HG03280 (cell line): ENCODE measurements around the gene ASAP2.

Experiments used
- ATAC-seq: cut with Tn5 transposase; IDR thresholded peaks from one replicate; pipeline ENCODE4 v1.9.1; 2021; ENCODE audit warnings: mild to moderate bottlenecking, moderate library complexity; ENCODE audit not compliant: unreplicated experiment

Gene ASAP2

DNA sequence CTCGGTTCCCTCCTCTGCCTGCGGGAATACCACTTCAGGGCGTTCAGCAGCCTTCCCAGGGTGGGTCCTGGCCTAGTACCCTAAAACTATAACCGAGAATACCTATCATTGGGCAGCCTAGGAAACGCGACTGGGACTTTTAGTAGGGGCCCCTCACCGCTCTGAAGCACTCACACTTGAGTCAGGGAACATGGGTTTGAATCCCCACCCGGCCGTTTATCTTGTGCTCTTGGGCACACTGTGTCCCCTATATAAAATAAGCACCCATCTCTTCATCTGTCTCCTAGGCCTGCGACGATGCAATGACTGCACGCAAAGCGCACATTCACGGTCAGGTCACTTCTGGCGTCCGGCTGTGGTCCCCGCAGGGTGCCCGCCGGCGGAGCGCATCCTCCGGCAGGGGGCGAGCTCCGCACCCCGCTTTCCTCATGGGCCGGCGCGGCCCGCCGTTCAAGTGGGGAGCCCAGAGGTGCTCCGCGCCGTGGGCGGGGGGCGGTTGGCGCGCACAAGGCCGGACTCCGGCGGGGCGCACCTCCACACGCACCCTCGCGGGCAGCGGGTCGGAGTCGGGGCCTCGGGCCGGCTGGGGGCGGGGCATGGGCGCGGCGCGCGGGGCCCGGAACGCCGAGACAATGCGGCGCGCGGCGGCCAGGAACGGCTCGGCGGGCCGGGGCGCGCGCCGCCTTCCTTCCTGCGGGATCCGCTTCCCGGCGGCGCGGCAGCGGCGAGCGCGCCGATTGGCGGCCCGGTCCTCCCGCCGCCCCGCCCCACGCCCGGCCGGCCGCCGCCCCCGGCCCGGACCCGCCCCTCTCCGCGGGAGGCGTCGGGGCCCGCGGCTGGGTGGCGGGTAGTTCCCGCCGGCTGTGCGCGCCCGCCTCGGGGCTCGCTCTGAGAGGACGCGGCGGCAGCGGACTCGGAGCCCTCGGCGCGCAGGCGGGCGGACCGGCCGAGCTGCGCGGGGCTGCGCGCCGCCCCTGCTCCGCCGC lies at the start of gene ASAP2:
ASAP2 (plus strand) TSS at position 850 of the 986 bp plus-strand sequence. CDS start 293 bp downstream, outside the sequence.
- peak; percentile 69 for ATAC-seq

DNA sequence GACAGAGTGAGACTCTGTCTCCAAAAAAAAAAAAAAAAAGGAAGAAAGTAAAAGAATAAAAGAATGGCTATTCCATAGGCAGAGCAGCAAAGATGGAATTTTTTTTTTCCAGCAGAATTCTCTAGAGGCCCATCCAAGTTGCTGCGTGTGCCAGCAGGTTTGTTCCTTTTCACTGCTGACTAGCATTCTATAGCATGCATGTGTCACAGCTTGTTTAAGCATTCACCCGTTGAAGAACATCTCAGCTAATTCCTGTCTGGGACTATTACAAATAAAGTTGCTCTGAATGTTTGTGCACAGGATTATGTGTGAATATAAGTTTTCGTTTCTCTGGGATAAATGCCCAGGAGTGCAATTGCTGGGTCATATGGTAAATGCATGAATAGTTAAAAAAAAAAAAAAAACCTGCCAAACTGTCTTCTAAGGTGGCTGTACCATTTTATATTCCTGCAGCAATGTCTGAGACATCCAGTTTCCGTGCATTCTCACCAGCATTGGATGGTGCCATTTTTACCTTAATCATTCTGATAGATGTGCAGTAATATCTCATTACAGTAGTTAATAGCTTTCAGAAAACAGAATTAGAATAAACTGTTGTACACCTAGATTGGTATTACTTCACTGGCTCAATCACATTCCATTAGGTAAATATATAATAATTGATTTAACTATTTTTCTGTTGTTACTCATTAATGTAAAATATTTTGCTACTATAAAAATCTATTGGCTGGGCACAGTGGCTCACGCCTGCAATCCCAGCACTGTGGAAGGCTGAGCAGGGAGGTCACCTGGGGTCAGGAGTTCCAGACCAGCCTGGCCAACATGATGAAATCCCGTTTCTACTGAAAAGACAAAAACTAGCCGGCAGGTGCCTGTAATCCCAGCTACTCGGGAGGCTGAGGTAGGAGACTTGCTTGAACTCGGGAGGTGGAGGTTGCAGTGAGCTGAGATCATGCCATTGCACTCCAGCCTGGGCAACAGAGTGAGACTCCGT lies 47.5 kb upstream of the ASAP2 start:
- no peak for ATAC-seq

DNA sequence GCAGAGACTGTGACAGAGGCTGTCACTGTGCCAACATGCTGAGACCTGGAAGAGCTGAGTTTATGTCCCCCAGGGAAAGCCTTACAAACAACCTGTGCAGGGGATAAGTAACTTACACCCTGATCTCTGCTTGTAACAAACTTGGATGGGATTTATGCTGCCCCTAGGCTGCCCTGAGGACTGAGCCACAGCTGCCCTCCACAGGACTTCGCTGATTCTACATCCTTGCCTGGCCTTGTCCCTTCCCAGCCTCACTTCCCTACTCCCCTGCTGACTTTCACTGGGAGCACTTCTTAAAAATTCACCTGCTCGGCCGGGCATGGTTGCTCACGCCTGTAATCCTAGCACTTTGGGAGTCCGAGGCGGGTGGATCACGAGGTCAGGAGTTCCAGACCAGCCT lies 45.9 kb upstream of the ASAP2 start:
- no peak for ATAC-seq

DNA sequence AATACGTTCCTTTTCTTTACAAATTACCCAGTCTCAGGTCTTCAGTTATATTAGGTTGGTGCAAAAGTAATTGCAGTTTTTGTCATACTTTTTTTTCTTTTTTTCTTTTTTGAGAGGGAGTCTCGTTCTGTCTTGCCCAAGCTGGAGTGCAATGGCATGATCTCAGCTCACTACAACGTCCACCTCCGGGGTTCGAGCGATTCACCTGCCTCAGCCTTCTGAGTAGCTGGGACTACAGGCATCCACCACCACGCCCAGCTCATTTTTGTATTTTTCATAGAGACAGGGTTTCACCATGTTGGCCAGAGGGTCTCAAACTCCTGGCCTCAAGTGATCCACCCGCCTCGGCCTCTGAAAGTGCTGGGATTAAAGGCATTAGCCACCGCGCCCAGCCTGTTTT lies 43.8 kb upstream of the ASAP2 start:
- no peak for ATAC-seq

DNA sequence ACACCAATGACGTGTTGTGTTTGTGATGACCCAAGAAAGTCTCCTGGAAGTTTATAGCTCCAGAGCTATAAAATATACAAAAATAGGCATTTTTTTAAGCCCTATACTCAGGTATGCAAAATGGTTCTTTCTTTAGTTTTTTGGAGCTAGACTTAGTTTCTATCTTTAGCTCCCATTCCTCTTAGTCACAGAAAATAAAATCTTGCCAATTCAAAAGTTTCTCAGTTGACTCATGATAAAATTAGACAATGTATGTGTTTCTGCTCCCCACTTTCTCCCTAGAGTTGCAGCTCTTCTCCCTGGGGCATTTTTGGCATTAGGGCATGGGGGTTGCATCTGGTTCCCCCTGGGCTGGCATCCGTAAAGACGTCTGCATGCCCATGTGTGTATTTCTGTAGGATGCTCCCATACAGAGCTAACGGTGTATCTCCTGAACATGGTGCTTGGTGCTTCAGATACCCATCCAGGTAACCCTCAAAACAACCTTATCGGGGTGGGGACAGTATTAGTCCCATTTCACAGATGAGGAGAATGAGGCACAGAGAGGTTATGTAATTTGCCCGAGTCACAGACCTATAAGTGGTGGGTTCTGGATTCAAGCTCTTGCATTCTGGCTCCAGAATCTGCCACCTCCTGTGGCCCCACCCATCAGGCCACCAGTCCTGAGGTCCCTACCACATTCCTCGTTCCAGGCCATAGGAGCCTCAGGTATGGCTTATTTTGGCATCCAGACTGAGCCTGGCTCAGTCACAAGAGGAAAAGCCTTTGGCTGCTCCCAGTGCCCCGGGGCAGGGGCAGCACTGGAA lies 43.1 kb upstream of the ASAP2 start:
- no peak for ATAC-seq

DNA sequence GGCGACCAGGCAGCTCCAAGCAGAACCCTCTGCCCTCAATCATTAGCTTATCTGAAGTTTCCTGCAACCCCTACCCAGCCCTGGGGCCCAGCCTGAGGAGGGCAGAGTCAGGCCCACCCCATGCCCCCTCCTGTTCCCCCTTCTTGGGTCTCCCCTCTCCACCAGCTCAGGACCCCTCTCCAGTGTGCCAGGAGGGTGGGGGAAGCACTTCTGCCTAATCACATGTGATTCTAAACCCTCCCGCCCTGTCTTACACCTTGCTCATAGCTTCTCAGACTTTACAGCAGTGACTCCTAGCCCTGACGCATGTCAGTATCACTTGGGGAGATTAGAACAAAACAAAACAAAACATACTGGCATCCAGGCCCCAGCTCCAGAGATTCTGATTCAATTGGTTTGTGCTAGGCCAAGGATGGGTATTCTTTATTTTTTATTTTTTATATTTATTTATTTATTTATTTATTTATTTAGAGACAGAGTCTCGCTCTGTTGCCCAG lies 42.5 kb upstream of the ASAP2 start:
- ATAC-seq, result no peak

DNA sequence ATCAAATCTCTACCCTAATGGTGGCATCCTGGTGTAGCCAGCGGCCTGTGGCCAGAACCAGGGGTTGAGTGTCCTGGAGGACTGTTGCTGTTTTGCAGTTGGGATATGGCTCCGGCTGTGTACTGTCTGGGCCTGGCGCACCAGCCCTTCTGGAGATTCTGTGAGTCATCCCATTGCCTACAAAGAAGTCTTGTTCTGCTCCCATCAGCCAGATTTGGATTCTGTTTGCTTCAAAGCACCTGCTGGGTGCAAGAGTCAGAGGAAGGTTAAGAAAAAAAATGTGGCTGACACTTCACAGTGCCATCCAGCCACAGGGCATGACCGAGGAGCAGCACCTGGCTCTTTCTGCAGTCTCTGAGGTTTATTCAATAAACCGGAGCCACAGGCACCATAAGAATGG lies 41.0 kb upstream of the ASAP2 start:
- ATAC-seq, result no peak

DNA sequence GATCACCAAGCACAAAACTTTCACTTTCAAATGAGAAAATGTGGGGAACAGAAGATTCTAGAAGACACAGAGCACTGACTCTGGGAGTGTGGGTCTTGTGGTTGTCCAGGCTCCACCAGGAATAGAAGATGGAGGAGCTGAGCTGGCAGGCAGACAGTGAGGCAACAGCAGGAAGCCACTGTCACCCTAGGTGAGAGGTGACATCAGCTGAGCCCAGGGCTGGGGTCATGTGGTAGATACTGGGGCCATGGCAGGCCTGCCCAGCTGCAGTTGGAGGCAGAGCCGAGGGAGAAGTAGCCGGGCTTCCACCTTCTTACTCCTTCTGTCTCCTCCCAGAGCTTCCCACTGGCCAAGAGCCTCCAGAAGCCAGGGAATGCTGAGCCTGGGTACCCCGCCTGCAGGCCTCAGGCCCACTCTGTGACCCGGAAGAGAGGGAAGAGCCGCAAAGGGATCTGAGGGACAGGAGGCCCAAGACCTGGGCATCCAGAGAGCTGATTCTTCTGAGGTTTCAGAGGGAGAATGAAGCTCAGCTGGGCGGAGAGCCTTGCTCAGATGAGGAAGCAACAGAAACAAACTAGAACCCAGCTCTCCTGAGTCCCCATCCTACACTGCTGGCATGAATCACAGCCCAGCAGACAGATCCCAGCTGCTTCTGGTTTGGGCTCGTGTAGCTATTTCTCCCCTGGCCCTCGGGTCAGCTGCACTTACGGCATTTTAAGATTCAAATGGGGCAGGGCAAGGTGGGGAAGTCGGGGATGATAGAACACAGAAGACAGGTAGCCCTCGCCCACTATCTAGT lies 39.8 kb upstream of the ASAP2 start:
- ATAC-seq, result no peak

DNA sequence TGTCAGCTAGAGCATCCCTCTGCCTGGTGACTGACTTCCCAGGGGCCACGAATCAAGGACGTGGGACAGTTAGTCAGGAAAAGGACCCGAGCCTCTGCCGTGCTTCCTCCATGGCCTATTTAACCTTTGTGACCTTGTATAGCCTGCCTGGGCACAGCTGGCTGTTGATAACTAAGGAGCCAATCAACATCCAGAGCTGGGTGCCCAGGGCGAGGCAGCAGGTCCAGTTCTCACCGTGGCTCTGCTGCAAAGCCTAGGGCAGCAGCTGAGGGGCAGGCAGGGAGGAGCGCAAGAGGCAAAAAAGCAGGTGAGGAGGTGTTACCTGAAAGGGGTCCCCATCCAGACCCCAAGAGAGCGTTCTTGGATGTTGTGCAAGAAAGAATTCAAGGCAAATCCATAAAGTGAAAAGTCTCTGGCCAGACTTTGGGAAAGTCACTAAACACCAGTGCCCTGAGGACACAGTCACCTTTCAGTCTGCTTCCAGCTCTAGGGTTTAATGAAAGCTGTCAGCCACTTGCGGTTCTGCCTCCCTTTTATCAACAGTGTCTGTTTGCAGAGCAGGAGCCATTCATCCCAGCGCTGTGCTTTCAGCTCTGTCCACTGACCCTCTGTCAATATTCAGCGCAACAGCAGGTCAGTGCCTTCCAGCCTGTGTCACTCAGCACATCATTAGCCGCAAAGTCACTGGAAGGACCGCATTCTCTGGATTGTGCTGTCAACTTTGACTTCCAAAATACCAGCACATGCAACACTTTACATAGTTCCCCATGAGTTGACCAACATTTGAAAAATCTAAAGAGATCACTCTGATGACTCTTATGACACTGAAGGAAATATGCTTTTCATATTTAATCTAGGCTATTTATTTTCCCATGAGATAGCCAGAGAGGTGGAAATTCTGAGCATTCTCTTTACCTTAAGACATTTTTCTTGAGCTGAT lies 38.6 kb upstream of the ASAP2 start:
- no peak for ATAC-seq

DNA sequence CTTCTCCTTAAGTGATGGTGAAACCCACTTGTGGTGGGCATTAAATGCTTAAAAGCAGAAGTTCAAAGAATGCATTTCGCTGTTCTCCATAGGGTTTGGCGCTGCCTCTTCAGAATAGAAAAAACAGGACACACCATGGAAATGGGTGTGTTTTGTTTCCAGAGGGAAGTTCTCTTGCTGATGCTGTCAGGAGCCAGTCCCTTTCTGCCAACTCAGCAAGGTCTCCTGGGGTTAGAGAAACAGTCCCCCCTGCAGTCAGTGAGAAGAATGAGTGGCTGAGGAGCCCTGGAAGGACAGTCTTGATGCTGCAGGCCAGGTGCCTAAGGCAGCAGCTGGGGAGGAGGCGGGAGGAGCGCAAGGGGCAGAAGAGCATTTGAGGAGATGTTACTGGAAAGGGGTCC lies 37.8 kb upstream of the ASAP2 start:
- ATAC-seq, result no peak

DNA sequence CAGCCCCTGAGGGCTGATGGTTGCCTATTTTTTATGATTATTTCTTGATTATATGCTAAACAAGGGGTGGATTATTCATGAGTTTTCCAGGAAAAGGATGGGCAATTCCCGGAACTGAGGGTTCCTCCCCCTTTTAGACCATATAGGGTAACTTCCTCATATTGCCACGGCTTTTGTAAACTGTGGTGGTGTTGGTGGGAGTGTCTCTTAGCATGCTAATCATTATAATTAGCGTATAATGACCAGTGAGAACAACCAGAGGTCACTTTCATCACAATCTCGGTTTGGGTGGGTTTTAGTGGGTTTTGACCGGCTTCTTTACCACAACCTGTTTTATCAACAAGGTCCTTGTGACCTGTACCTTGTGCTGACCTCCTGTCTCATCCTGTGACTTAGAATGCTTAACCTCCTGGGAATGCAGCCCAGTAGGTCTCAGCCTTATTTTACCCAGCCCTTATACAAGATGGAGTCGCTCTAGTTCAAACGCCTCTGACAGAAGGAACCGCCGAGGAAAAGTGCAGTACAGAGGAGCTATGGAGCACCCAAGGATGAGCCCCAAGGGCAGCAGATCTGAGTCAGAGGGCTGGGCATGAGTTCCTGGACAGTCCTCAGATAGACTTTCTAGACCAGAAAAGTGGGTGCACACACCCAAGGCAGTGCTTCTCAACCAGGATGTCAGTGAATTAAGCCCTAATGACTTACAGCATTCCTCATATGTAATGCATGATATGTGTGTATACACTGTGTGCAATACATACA lies 37.1 kb upstream of the ASAP2 start:
- no peak for ATAC-seq

DNA sequence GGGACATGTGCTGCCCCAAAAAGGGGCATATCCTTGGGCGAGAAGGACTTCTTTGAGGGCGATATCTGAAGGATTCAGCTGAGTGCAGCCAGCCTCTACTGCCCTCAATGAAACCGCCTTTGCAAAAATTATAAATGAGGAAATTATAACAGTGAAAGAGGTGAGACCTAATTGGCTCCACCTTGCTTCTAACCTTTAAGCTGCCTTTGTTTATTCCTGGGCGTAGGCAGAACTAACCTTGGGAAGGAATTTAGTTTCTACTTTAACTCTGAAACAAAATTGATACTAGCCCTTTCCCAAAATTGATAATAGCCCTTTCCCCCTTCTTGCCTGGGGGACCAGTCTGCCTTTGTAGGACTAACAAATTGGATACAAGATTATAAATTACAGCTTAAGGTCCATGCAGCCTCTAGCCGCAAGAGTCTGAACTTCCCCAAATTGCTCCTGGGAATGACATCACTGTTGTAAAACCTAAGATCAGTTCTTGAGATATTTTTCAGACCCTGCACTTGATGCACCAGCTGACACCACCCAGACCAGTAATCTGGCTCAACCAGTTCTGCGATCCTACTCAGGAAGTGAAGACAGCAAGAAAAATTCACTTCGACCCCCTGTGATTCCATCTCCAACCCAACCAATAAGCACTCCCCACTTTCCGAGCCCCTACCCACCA lies 36.0 kb upstream of the ASAP2 start:
- no peak for ATAC-seq

DNA sequence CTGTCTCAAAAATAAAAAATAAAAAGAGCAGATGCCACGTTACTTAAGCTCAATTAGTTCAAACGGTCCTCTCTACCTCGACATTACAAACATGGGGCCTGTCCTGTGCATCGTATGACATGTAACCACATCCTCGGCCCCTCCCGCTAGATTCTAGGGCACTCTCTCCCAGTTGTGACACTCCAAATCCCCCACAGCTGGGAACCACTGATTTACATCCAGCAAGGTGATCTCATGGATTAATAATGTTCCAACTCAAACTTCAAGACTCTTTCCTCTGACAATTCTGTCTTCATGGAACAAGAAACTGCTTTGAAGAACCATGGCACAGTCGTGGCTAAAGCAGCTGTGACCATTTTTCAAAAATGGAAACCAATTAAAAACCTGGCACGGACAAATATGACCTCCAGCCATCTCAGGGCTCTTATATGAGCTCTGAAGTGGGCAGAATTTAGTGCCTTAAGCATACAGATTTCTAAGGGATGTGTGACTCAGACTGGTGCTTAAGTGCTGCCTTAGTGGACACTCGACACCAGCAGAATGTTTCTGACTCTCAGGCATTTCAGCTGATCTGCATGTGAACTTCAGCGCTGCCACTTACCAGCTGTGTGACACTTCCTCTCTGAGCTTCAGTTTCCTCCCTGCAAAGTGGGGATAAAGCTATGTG lies 31.7 kb upstream of the ASAP2 start:
- no peak for ATAC-seq

DNA sequence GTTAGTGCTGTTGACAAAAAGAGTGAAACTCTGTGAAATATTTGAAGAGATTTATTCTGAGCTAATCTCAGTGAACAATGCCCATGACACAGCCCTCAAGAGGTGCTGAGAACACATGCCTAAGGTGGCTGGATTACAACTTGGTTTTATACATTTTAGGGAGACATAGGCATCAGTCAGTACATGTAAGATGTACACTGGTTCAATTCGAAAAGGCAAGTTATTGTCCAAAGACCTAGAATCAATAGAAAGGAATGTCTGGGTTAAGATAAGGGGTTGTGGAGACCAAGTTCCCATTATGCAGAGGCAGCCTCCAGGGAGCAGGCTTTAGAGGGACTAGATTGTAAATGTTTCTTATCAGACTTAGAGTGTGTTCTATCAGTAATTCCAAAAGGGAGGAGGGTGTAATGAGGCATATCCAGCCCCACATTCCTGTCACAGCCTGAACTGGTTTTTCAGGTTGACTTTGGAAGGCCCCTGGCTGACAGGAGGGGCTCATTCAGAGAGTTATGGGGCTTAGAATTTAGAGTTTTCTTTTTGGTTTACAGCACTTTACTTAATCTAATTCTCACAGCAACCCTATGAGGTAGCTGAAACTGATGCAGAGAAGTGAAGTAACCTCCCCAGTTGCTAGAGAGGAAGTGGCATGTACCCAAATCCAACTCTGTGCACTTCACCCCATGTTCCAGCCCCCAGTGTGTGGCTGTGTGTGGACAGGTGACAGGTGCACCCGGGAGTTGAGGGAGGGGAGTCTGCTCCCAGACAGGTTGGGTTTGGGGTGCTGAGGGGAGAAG lies 28.3 kb upstream of the ASAP2 start:
- ATAC-seq, result no peak

DNA sequence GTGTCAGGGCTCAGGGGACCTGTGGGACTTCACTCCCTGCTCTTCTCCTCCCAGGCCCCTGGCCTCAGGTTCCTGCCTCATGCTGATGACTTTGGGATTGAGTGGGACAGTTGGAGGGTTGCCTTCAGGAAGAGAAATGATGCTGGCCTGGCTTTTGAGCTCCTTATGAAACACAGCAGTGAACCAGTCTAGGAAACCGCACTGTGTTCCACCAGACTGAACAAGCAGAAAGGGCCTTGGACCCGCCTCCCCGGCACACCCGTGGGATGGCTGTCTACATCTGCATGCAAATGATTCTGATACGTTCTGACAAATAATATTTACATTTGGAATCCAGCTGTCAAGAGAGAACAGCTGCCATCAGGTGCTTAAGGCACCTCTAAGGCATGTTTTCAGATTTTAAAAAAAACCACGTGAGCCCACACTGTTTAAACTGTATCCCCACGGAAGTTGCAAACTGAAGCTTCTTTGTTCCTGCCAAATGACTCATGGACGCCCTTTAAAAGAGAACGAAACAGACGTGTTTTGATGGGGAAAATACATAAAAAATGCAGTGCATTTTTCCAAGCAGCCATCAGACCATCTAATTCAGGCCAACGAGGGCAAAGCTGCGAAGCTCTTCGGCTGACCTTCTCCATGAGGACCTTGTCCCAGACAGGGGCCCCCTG lies 27.6 kb upstream of the ASAP2 start:
- no peak for ATAC-seq
